GM12878 (cell line): ENCODE measurements around the gene CLDN10. TPM values are rescaled to one million over a fixed set of nuclear protein-coding genes. Genes with fewer than 3 reads are reported as not detected.

Experiments used
- ATAC-seq: fragments of 200-7000 bp; cut with Tn5 transposase; 3 replicates; pipeline ENCODE4 v1.9.1; 2020; ENCODE audit warnings: mild to moderate bottlenecking, moderate library complexity
- BruUV-seq: library from RNA; stranded (reverse); fragments of 400-500 nt; replicated peaks from 2 replicates; lab custom pipeline; 2021; lab: Mats Ljungman, UMichigan
- CTCF ChIA-PET: fragments of 300-600 bp; sonication (Branson Sonifier 250); formaldehyde crosslinking; extraction: SDS; loops from one replicate; lab custom pipeline; 2021; ENCODE audit warnings: inconsistent platforms; lab: Yijun Ruan, JAX
- POLR2A ChIA-PET: fragments of 350-600 bp; formaldehyde crosslinking; extraction: SDS; loops from one replicate; lab custom pipeline; 2021; ENCODE audit warnings: inconsistent platforms; lab: Charles Lee
- RAD21 ChIA-PET: fragments of 300-600 bp; sonication (Branson Sonifier 250); formaldehyde crosslinking; loops from one replicate; lab custom pipeline; 2023; ENCODE audit warnings: antibody characterized with exemption; ENCODE audit not compliant: unreplicated experiment; lab: Charles Lee
- SMC1A ChIA-PET: fragments of 300-600 bp; sonication (Branson Sonifier 250); formaldehyde crosslinking; loops from one replicate; lab custom pipeline; 2023; ENCODE audit not compliant: unreplicated experiment, uncharacterized antibody; lab: Charles Lee
- DNase-seq: peaks from one replicate; pipeline ENCODE4 v3.0.0-alpha.2; 2011; ENCODE audit warnings: low read depth, low spot score
- FAIRE-seq: peaks from 3 replicates; lab custom pipeline; 2011; peaks lifted over from hg19 to GRCh38; lab: Jason Lieb, UNC
- H2AFZ ChIP-seq: 2 replicates; pipeline ENCODE4 v1.6.0; 2011; ENCODE audit warnings: low read depth, low read length, control low read depth; ENCODE audit not compliant: control insufficient read depth
- H3K27ac ChIP-seq: 2 replicates; pipeline ENCODE4 v1.5.1; 2011; ENCODE audit warnings: control low read depth; ENCODE audit not compliant: control insufficient read depth, insufficient read depth
- H3K27me3 ChIP-seq, 2 experiments: replicated peaks in 1 of 2; 2 replicates each; pipeline versions ENCODE4 v1.6.0 to v1.6.1; 2011; ENCODE audit warnings: low read length in 1 of 2; ENCODE audit not compliant: control insufficient read depth in 2 of 2, insufficient read depth in 2 of 2
- H3K36me3 ChIP-seq, 2 experiments: 2 replicates each; pipeline ENCODE4 v1.5.1; 2011; ENCODE audit warnings: low read length in 1 of 2; ENCODE audit not compliant: control insufficient read depth in 2 of 2, insufficient read depth in 2 of 2
- H3K4me1 ChIP-seq: 2 replicates; pipeline ENCODE4 v1.6.1; 2011; ENCODE audit warnings: mild to moderate bottlenecking, low read length, moderate library complexity, mixed read lengths; ENCODE audit not compliant: control insufficient read depth, insufficient read depth
- H3K4me2 ChIP-seq: 2 replicates; pipeline ENCODE4 v1.6.0; 2011; ENCODE audit warnings: control low read depth; ENCODE audit not compliant: control insufficient read depth, insufficient read depth
- H3K4me3 ChIP-seq: fragments of 200-600 bp; sonication (generic); 2 replicates; pipeline ENCODE4 v1.5.1; 2016
- H3K79me2 ChIP-seq: 2 replicates; pipeline ENCODE4 v1.6.0; 2011; ENCODE audit warnings: low read length; ENCODE audit not compliant: control insufficient read depth, insufficient read depth
- H3K9ac ChIP-seq: 2 replicates; pipeline ENCODE4 v1.8.0; 2011; ENCODE audit warnings: low read length, control low read depth, mixed read lengths; ENCODE audit not compliant: control insufficient read depth, insufficient read depth
- H3K9me3 ChIP-seq: replicated peaks from 3 replicates; pipeline ENCODE4 v1.5.1; 2011; ENCODE audit warnings: mild to moderate bottlenecking, low read length; ENCODE audit not compliant: control insufficient read depth, insufficient read depth
- H4K20me1 ChIP-seq: 2 replicates; pipeline ENCODE4 v1.6.0; 2011; ENCODE audit not compliant: control insufficient read depth, insufficient read depth
- IKZF1 ChIP-seq: fragments of 450-650 bp; conservative IDR thresholded peaks from 2 replicates; pipeline ENCODE4 v1.6.1; 2017; ENCODE audit warnings: antibody characterized with exemption, mild to moderate bottlenecking
- POU2F2 ChIP-seq: IDR thresholded peaks from 3 replicates; pipeline ENCODE4 v1.6.1; 2011; ENCODE audit warnings: low read depth, mild to moderate bottlenecking, low read length, borderline replicate concordance
- RELA ChIP-seq: fragments of 450-650 bp; IDR thresholded peaks from 2 replicates; pipeline ENCODE4 v1.8.0; 2014; ENCODE audit warnings: borderline replicate concordance; ENCODE audit not compliant: partially characterized antibody
- ZNF384 ChIP-seq: IDR thresholded peaks from 2 replicates; pipeline ENCODE4 v1.6.1; 2012; ENCODE audit warnings: low read depth, mild to moderate bottlenecking, low read length, improper control_type of control experiment, borderline replicate concordance
- WGBS: methylation state at CpG from one replicate; pipeline ENCODE4 v1.1.6; 2016; ENCODE audit warnings: low lambda C conversion rate; ENCODE audit not compliant: insufficient replicate concordance, insufficient coverage; ENCODE audit errors: missing lambda C conversion rate; 5-methylcytosine and 5-hydroxymethylcytosine counted together
- in situ Hi-C: fragments of 300-500 bp; cut with MboI; formaldehyde crosslinking; loops from 9 replicates; pipeline ENCODE4 v1.14.3; 2018; ENCODE audit warnings: mixed read lengths
- intact Hi-C: fragments of 100-400 bp; cut with micrococcal nuclease; formaldehyde crosslinking; loops from one replicate; pipeline ENCODE4 v1.14.2; 2022; ENCODE audit not compliant: unreplicated experiment
- polyA plus RNA-seq, 11 experiments: library from polyadenylated mRNA; depleted of rRNA in 4 of 11; unstranded in 6 of 11; stranded (reverse) in 5 of 11; fragments of >200 nt; fragmentation: Nextera tagmentation in 4 of 11; fragmentation: Illumina TruSeq in 1 of 11; extraction: Ambion mirVana in 4 of 11; extraction: Trizol in 1 of 11; gene quantifications; 1 replicate in 1 of 11; 2 replicates in 10 of 11; pipeline versions ENCODE4 v1.2.1 to v1.2.3, GENCODE V29; 2011 to 2016; ENCODE audit warnings: inconsistent platforms in 2 of 11, missing spikeins in 2 of 11, low read depth in 1 of 11
- total RNA-seq, 4 experiments: library from RNA; depleted of rRNA in 3 of 4; stranded (reverse); fragments of >200 nt in 3 of 4; fragmentation: Illumina TruSeq in 1 of 4; extraction: Trizol in 1 of 4; gene quantifications; 2 replicates each; pipeline versions ENCODE4 v1.2.1 to v1.2.3, GENCODE V29; 2013 to 2021
- TF ChIP-seq, protein P1 (sequence below): IDR thresholded peaks from 2 replicates; pipeline ENCODE4 v1.6.1; 2012; ENCODE audit warnings: improper control_type of control experiment, low read depth, low read length; ENCODE audit not compliant: insufficient replicate concordance

The CLDN10 gene
- total and polyA plus RNA-seq, 10 of the 15 experiments (the other 5 are each of a cell fraction or from before 2014, with no cell fraction given): not detected

DNA sequence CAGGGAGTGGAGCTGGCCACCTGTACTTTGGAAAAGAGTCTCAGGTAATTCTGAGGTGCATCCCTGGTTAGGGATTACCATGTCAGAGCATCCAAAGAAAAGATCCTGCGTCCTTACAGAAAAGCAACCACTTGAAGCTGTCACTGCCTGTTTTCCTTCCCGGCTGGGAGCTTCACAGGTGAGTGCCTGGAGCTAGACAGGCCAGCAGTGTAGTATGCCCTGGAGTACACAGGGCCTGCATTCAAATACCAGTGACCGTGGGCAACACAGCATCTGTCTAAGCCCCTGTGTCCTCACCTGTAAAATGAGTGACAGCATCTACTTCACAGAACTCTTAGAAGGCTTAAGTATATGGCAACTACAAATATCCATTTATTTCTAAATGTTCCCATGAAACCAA is 63.0 kb downstream of the CLDN10 start:
- no peak for FAIRE-seq
- ATAC-seq: no peak

More for the DNA sequence above, 63.0 kb downstream of the CLDN10 start:
- DNase-seq: no peak
- Histone ChIP-seq H3K4me3 (no peak overlapping the region), H3K4me1 (no peaks in the 10 kb centered on the region), H3K9ac (no peak overlapping the region), H3K4me2 (no peak overlapping the region), H3K36me3 (no peaks in the 10 kb centered on the region), H3K79me2 (no peaks in the 10 kb centered on the region), H3K27me3 (no peaks in the 10 kb centered on the region), H3K9me3 (no peaks in the 10 kb centered on the region; the same call in 2 of the 3 replicates), H2AFZ (no peak overlapping the region), H4K20me1 (no peaks in the 10 kb centered on the region), H3K27ac (no peak overlapping the region)
- ChIA-PET POLR2A (no interaction called here), SMC1A (no interaction called here), CTCF (interaction anchor here (1.3 kb wide), 1 partner anchor 8 kb away, joined by 6 read pairs; no protein-coding TSS in a partner anchor), RAD21 (interaction anchor here (1.2 kb wide), 1 partner anchor 218 kb away, joined by 3 read pairs; no protein-coding TSS in a partner anchor)
- TF ChIP-seq RELA (no peak), IKZF1 (no peak), ZNF384 (no peak), POU2F2 (no peak)
- TF ChIP-seq, protein P1, sequence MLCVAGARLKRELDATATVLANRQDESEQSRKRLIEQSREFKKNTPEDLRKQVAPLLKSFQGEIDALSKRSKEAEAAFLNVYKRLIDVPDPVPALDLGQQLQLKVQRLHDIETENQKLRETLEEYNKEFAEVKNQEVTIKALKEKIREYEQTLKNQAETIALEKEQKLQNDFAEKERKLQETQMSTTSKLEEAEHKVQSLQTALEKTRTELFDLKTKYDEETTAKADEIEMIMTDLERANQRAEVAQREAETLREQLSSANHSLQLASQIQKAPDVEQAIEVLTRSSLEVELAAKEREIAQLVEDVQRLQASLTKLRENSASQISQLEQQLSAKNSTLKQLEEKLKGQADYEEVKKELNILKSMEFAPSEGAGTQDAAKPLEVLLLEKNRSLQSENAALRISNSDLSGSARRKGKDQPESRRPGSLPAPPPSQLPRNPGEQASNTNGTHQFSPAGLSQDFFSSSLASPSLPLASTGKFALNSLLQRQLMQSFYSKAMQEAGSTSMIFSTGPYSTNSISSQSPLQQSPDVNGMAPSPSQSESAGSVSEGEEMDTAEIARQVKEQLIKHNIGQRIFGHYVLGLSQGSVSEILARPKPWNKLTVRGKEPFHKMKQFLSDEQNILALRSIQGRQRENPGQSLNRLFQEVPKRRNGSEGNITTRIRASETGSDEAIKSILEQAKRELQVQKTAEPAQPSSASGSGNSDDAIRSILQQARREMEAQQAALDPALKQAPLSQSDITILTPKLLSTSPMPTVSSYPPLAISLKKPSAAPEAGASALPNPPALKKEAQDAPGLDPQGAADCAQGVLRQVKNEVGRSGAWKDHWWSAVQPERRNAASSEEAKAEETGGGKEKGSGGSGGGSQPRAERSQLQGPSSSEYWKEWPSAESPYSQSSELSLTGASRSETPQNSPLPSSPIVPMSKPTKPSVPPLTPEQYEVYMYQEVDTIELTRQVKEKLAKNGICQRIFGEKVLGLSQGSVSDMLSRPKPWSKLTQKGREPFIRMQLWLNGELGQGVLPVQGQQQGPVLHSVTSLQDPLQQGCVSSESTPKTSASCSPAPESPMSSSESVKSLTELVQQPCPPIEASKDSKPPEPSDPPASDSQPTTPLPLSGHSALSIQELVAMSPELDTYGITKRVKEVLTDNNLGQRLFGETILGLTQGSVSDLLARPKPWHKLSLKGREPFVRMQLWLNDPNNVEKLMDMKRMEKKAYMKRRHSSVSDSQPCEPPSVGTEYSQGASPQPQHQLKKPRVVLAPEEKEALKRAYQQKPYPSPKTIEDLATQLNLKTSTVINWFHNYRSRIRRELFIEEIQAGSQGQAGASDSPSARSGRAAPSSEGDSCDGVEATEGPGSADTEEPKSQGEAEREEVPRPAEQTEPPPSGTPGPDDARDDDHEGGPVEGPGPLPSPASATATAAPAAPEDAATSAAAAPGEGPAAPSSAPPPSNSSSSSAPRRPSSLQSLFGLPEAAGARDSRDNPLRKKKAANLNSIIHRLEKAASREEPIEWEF: no peak
- intact Hi-C loops (no loop called here), in situ Hi-C loops (loop anchor here (25.0 kb wide), 1 partner anchor 222 kb away; no protein-coding TSS in a partner anchor)
- 42% methylated on average over 3 of the region's 3 CpGs for WGBS
- BruUV-seq: no TSS peak
